Measurements from ENCODE around the gene KIAA1614. TPM values are rescaled to one million over a fixed set of nuclear protein-coding genes. Genes with fewer than 3 reads are reported as not detected.

The KIAA1614 gene
- total RNA-seq, 2 donors from 2014 or later: 9.1 to 11.0 TPM

- Histone ChIP-seq H3K36me3 (no peaks in the 10 kb centered on the region), H3K27ac (no peak overlapping the region), H3K9me3 (no peaks in the 10 kb centered on the region), H3K27me3 (no peaks in the 10 kb centered on the region), H3K4me1 (no peaks in the 10 kb centered on the region), H3K4me3 (no peak overlapping the region)
- peak; percentile 56 for DNase-seq (ENCODE audit: low spot score)
- TF ChIP-seq, protein P1, sequence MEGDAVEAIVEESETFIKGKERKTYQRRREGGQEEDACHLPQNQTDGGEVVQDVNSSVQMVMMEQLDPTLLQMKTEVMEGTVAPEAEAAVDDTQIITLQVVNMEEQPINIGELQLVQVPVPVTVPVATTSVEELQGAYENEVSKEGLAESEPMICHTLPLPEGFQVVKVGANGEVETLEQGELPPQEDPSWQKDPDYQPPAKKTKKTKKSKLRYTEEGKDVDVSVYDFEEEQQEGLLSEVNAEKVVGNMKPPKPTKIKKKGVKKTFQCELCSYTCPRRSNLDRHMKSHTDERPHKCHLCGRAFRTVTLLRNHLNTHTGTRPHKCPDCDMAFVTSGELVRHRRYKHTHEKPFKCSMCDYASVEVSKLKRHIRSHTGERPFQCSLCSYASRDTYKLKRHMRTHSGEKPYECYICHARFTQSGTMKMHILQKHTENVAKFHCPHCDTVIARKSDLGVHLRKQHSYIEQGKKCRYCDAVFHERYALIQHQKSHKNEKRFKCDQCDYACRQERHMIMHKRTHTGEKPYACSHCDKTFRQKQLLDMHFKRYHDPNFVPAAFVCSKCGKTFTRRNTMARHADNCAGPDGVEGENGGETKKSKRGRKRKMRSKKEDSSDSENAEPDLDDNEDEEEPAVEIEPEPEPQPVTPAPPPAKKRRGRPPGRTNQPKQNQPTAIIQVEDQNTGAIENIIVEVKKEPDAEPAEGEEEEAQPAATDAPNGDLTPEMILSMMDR (IDR thresholded peaks at IDR 0.05): no peak
Observed at GRCh38 chr1:180902541-180902940, 10.2 kb upstream of the KIAA1614 start.

DNA sequence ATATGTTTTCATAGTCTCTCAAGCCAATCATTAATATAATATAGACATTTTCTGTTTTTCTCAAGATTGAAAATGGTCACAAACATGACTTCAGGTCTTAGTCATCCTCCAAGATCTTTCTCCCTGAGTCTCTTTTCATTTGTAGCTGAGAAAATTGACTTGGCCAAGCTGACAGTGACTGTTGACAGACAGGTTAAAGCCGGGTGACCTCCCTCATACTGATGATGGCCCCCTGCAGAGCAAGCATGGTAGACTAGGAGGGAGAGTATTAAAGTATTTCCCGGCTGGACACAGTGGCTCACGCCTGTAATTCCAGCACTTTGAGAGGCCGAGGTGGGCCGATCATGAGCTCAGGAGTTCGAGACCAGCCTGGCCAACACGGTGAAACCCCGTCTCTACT is 6.8 kb upstream of the KIAA1614 start:
- no peaks in the 10 kb centered on the region for H3K27me3 ChIP-seq
- DNase-seq (ENCODE audit: low spot score): peak; percentile 7
- H3K9me3 ChIP-seq: no peaks in the 10 kb centered on the region
- H3K4me1 ChIP-seq: peaks cover 0 to 3% of the 10 kb centered on the region in 2 donors
- no peaks in the 10 kb centered on the region for H3K36me3 ChIP-seq
- TF ChIP-seq, protein P1 (IDR thresholded peaks at IDR 0.05): no peak
- H3K27ac ChIP-seq: no peak overlapping the region
- H3K4me3 ChIP-seq: no peak overlapping the region

- Histone ChIP-seq H3K4me3 (no peak overlapping the region), H3K4me1 (peaks cover 0 to 9% of the 10 kb centered on the region in 2 donors), H3K27ac (no peak overlapping the region), H3K36me3 (no peaks in the 10 kb centered on the region), H3K9me3 (no peaks in the 10 kb centered on the region), H3K27me3 (no peaks in the 10 kb centered on the region)
- TF ChIP-seq, protein P1 (IDR thresholded peaks at IDR 0.05): no peak
- DNase-seq (ENCODE audit: low spot score): peak; percentile 23
Observed at GRCh38 chr1:180906511-180906910, 6.2 kb upstream of the KIAA1614 start.

DNA sequence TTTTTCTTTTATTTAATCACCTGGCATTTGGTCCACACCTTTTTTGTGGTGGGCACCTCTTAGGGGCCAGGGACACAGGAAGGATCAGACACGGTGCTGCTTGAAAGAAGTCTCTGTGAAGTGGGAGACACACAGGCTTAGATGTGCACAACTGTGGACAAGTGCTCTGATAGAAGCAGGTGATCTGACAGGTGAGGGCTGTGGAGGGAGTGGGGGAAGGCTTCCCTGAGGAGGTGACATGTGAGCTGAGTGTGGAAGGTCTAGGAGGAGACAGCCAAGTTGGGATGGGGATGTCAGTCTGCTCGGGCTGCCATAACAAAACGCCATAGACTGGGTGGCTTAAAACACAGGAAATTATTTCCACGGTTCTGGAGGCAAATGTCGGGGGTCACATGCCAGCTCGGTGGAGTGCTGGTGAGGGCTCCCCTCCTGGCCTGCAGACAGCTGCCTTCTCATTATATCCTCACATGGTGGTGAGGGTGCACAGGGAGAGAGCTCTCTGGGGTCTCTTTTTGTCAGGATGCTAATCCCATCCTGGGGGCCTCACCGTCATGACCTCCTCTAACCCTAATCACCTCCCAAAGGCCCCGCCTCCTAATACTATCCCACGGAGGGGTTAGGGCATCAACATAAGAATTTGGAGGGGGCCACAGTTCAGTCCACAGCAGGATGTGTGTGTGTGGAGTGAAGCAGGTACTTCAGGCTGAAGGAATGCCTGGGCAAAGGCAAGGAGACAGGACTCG is 5.2 kb upstream of the KIAA1614 start:
- H3K27me3 ChIP-seq: no peaks in the 10 kb centered on the region
- H3K4me1 ChIP-seq: peaks cover 0 to 17% of the 10 kb centered on the region in 2 donors
- TF ChIP-seq, protein P1 (IDR thresholded peaks at IDR 0.05): no peak
- DNase-seq (ENCODE audit: low spot score): peak; percentile 16
- no peak overlapping the region for H3K4me3 ChIP-seq
- H3K9me3 ChIP-seq: no peaks in the 10 kb centered on the region
- H3K27ac ChIP-seq: no peak overlapping the region
- H3K36me3 ChIP-seq: no peaks in the 10 kb centered on the region

GRCh38 chr1:180908074-180908765 is 4.5 kb upstream of the KIAA1614 start:
- Histone ChIP-seq H3K9me3 (no peaks in the 10 kb centered on the region), H3K4me3 (no peak overlapping the region), H3K27ac (no peak overlapping the region), H3K4me1 (peaks cover 0 to 19% of the 10 kb centered on the region in 2 donors), H3K27me3 (no peaks in the 10 kb centered on the region), H3K36me3 (no peaks in the 10 kb centered on the region)
- TF ChIP-seq, protein P1 (IDR thresholded peaks at IDR 0.05): no peak
- DNase-seq (ENCODE audit: low spot score): peak; percentile 28

All from right atrium auricular region (tissue), 2 donors.